HuH-7 (cell line): ENCODE results near the gene STAMBP.

Experiments
- DNase-seq: peaks from one replicate; pipeline ENCODE4 v3.0.0; 2011; ENCODE audit warnings: low spot score

Gene STAMBP

DNA sequence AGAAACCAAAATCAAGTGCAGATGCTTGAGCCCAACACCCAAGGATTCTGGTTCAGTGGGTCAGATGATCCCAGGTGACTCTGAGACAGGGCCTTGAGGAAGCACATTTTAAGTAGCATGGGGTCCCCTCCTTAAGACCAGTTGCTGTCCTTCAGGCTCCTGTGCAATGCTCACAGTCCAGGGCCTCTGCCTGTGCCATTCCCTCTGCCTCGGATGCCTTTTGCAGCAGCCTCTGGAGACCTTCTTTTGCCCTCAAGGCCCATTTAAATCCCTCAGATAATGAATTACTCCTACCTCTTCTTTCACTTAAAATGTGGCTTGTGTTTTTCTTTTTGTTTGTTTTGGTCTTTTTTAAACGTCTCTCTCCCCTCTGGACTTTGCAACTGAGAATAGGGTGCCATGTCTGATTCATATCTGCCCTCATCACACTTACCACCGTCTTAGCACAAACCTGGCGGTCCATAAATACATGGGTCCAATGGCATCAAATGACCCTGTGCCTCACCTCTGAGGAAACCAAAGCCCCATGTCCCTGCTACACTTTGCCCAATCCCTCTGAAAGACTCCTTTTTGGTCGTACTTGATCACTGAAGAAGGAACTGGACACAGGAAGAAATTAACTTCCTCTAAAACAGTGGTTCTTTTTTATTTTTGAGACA, 78.2 kb downstream of the STAMBP start:
- DNase-seq = no peak

DNA sequence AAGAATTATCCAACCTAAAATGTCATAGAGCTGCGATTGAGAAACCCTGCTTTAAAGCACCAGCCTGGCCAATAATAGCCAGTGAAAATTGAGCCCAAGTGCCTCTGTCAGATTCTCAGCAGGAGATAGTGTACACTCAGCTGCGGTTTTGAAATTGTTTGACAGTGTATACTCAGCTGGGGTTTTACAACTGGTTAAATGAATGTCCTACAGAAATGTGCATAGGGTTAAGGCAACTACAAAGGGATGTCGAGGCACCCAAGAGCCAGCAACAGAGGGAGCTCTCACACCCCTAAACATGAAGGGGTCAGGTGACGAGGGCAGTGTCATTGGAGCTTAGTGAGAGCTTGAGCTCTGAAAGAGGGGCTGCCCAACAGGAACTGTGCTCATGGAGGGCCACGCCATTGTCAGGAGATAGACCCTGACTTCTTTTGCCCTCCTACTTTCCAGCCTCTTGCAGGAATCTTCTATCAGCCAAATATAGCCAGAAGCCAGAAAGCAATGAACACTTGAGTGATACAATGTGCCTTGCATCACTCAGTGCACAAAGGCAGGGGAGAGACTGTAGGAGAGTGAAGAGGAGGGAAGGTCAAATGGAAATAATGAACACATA, 79.2 kb downstream of the STAMBP start:
- DNase-seq = peak; percentile 65

DNA sequence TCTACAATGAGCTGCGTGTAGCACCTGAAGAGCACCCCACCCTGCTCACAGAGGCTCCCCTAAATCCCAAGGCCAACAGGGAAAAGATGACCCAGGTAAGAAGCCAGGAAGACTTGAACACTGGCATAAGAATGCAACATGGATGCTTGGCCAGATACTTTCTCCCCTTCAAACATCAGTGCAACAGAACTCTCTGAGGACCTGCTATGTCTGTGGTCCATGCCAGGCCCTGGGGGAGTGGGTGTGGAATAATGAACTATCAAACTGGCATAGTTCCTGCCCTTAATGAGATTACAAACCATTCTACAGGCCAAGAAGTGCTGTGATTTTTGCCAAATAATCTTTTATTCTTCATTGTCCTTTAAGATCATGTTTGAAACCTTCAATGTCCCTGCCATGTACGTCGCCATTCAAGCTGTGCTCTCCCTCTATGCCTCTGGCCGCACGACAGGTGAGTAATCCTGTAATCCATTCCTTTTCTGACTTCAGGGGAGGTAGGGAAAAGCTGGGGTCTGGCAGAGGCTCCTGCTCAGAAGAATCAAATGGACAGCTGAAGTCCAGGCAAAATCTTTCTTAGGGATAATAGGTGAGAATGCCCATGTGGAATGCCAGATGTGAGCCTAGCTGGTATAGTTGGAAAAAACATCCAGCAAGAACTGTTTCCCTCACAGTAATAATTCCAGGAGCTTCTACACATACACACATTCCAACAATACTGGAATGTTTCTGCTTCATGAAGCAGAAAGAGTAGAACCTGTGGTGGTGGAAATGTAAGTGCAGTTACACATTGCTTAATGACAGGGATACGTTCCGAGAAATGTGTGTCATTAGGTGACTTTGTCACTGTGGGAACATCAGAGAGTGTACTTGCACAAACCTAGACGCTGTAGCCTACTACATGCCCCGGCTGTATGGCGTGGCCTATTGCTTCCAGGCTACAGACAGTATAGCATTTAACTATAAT, 80.2 kb downstream of the STAMBP start:
- no peak for DNase-seq

DNA sequence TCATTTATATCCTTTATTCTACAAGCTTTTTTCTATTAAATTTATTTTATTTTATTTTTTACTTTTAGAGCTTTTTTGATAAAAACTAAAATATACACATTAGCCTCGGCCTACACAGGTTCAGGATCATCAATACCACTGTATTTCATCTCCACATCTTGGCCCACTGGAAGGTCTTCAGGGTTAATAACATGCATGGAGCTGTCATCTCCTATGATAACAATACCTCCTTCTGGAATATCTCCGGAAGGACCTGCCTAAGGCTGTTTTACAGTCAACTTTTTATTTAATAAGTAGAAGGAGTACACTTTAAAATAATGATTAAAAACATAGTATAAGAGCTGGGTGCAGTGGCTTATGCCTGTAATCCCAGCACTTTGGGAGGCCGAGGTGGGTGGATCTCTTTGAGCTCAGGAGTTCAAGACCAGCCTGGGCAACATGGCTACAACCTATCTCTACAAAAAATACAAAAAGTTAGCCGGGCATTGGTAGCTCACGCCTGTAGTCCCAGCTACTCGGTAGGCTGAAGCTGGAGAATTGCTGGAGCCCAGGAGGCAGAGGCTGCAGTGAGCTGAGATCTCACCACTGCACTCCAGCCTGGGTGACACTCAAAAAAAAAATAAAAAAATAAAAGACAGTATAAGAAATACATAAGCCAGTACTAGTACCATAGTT, 82.2 kb downstream of the STAMBP start:
- DNase-seq = no peak

DNA sequence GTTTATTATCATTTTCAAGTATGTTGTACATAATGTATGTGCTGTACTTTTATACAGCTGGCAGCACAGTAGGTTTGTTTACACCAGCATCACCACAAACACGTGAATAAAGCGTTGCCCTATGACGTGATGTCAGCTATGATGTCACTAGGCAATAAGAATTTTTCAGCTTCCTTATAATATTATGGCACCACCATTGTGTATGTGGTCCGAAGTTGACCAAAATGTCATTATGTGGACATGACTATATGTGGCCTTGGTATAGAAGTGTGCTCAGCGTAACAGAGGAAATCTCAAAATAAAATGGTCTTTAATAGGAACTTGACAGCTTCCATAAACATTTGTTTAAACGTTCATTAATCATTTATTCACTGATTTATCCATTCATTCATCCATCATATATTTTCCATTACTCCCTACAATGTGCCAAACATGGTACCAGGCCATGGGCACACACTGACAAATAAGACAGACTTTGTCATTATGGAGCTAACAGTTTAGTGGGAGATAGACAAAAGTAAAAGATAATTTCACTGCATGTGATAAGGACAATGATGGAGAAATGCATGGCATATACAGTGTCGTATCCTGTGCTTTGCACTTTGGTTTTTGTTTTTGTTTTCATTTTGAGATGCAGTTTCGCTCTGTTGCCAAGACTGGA, 82.9 kb downstream of the STAMBP start:
- no peak for DNase-seq

DNA sequence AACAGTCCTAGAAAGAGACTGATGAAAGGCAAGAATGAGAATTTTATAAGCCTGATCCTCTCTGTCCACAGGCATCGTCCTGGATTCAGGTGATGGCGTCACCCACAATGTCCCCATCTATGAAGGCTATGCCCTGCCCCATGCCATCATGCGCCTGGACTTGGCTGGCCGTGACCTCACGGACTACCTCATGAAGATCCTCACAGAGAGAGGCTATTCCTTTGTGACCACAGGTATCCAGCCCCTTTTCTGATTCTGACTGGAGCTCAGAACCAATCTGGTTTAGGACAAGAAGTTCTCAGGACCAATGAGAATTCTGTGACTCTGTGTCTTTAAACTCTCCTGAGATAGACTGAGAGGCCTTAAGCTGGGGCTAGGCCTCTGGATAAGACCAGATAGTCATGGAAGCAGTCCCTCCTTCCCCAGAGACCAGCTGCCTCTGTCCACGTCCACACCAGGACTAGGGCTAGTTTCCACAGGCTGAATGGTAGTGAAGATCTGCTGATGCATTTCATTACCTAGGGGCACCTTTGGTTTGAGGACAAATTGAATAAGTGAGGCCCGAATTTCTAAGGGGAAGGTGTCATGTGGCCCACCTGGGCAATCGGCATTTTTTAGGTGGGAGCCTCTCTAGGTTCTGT, 84.8 kb downstream of the STAMBP start:
- no peak for DNase-seq

DNA sequence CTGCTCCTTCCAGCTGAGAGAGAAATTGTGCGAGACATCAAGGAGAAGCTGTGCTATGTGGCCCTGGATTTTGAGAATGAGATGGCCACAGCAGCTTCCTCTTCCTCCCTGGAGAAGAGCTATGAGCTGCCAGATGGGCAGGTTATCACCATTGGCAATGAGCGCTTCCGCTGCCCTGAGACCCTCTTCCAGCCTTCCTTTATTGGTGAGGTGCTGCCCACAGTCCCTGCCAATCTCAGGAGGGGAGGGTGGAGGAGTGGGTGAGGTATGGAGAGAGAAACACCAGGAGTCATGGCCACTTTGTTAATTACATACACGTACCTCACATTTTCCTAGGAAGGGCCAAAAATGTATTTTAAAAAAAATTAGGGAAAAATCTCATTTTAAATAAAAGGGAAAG, 85.9 kb downstream of the STAMBP start:
- no peak for DNase-seq

DNA sequence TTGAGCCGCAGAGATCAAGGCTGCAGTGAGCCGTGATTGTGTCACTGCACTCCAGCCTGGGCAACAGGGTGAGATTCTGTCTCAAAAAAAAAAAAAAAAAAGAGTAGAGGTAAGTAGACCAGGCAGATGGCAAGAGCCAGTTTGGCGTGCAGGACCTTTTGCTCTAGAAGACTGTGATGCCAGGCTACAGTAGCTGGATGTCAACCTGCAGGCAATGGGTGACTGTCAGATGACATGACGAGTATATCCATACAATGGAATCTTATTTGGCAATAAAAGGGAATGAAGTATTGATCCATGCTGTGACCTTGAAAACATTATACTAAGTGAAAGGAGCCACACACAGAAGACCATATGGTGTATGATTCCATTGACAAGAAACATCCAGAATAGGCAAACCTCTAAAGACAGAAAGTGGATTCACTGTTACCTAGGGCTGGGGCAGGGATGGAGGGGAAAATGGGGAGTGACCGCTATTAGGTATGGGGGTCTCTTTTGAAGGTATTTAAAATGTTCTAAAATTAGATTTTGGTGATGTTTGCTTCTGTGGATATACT, 86.8 kb downstream of the STAMBP start:
- no peak for DNase-seq

DNA sequence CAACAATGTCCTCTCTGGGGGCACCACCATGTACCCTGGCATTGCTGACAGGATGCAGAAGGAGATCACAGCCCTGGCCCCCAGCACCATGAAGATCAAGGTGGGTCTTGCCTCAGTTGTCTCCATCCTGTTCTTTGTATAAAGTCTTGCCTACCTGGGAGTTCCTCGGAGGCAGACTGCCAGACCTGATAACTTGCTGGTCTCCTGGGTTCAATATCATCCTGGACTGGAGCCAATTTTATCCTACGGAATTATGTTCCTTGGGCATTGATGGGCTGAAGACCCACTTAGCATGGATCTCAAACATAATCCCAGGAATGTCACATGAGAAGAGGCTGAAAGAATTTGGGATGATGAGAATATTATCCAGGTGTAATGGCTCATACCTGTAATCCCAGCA, 87.9 kb downstream of the STAMBP start:
- DNase-seq = no peak

DNA sequence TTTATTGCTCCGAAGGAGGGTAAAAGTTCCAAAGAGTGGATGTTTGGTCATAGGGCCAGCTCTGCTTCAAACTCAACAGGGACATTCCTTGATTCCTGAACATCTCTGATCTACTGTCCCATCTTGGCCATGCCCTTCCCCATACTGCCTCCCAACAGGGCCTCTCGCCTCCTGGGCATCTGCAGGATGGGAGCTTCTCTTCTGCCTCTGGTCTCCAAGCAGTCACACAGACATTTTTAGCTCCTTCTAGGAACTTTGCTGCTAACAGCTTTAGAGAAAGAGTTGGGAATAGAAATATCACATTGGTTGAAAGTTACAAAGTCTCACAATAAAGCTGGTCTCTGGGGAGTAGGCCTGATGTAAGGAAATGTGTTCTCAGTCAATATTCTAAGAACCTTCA, 88.5 kb downstream of the STAMBP start:
- DNase-seq = no peak

DNA sequence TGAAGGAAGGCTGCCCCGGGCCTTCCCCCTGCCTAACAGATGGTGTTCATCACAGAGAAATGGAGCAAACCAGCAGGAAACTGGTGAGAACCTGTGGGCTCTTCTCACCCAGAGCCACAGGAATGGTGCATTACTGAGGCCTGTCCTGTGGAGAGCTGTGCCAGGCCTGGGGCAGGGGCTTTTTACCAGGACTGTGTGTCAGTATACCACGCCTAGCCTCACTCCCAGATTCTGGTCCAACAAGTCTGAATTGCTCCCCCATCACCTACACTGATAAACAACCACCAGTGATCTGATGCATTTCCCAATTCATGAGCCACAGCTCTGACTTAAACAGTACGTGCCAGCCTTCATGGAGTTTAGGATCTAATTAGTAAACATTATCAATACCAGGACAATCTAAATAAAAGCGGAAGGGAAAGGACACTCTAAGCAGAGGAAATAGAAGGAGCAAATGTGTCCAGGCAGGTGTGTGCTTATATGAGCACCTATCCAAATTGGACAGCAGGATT, 89.0 kb downstream of the STAMBP start:
- DNase-seq = no peak

DNA sequence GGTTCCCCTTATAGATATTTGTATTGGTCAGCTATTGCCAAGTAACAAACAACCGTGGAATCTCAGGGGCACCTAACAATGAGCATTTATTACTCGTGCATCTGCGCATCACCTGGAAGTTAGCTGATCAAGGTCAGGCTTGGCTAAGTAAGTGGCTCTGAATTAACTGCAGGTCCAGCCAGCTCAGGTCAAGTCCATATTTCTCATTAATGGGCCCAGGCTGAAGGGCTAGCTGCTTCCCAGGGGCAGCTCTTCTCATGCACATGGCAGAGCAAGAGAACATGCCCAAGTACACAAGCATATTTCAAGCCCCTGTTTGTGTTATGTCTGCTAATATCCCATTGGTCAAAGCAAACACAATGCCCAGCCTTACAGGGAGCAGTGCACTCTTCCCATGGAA, 90.1 kb downstream of the STAMBP start:
- no peak for DNase-seq

DNA sequence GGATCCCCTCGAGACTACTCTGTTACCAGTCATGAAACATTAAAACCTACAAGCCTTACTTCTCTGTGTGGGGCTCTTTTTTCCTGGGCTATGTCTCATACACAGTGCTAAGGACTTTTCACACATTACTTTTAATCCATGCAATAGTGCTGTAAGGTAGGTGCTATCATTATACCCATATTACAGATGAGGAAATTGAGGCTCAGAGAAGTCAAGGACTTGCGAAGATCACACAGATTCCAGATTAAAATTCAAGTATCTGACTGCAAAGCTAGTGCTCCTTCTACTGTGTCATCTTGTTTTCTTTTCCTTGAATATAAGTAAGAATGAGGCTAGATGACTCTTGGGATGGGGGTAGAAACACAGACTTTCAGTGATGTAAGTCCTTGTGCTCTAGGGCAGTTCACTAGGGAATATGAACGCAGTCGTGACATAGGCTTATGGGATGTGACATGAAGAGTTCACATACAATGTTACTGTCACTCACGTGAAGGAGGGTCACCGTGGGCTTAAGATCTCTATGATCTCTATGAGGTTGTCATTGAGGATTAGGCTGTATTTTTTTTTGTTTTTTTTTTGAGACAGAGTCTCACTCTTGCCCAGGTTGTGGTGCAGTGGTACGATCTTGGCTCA, 91.0 kb downstream of the STAMBP start:
- no peak for DNase-seq

DNA sequence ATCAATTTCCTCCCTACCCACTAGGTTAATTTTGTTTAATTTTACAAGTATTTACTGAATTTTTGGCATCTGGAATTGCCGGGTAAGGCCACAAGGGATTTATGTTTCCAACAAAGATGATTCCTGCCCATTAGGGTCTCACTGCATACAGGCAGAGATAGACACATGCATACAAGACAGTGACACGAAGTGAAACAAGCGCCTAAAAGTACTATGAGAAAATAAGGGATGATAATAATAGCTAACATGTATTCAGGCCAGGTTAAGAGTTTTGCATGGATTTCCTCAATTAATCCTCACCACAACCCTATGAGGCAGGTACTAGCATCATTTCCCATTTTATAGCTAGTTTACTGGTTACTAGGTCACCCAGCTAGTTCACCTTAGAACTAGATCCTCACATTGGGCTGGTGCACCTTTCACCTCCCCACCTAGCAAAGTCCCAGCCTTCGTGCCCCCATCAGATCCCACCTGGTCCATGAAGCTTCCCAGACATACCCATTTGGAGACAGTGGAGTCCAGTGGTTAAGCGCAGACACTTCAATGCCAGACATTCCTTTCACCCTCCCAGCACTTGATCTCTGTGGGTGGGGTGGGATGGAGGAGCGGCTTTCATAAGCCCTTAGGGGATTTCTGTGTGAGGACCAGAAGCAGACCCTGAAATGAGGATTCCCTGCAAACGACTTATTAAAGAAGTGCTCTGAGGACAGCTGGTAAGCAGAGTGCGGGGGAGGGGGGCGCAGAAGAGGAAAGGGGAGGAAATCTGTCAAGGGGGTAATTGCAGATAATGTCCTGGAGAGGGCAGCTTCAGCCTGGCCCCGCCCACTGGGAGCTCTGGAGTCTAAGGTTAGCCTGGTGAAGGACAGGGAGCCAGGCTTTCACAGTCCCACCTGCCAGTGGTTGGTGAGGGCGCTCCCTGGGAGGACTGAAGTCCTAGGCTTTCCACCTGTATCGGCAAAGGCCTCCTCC, 92.1 kb downstream of the STAMBP start:
- DNase-seq = peak; percentile 77

DNA sequence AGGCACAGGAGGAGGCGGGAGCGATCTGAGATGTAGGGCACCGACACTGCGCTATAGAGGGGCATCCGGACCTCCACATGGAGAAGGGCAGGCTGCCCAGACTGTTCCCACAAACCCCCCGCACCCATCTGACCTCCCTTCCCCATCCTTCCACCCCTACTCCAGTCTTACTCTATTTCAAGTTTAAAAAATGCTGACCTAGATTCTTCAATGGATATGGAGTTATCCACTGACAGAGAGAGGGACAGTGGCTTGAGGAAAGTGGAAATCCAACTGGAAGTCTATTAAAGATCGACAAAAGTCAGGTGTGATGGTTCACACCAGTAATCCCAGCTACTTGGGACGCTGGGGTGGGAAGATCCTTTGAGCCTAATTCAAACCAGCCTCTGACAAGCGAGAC, 92.8 kb downstream of the STAMBP start:
- DNase-seq = no peak

DNA sequence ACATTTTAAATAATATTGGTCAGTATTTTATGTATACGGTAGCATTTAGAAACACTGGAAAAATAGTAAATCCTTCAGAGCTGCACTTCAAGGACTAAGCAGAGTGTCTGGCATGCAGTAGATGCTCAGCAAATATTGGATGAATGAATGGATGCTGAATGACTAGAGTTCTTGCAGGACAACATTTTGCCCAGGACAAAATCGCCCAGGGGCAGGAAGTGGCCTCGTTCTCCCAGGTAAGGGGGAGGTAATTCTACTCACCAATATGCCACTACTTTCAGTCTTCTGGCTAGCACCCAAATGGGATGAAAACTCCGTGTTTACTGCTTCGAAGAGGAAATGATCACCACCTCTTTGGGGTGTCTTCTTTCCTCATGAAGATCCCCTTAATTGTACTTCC, 93.9 kb downstream of the STAMBP start:
- no peak for DNase-seq
